ENCODE data around the gene NTNG1.

Gene NTNG1

DNA sequence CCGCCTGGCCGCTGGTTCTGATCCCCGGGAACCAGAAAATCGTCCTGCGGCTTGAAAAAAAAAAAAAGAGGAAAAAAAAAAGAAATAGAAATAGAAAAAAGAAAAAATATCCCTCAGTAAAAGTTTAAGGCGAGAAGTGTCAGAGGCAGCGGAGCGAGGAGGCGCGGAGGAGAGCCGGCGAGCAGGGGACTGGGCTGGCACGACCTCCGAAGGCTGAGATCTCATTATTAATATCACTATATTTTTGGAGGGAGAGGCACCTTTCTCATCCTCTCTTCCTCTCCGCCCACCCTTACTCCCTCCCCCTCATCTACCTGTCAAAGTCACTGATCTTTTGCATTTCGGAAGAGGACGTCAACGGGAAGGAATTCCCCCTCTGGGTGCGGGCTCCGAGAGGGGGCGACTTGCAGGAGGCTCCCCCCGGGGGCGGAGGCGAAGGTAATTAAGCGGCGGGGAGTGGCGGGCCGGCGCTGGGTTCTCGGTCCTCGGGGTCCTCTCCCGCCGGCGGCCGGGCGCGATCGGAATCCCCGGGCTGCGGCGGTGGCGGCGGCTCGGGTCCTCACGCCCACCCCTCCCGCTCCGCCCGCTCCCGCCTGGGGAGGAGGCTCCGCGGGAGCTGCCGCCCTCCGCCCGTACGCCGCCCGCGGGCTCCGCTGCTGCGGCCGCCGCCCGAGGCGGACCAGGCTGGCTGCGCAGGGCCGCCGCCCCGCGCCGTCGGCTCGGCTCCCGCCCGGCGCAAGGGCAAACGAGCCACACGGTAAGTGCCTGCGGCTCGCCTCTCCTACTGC is at the start of gene NTNG1:
TSS of gene NTNG1 (plus strand) at position 337 of the 788 bp plus-strand sequence.
- DNase-seq = peak in 1 of 3 donors; percentile 17

DNA sequence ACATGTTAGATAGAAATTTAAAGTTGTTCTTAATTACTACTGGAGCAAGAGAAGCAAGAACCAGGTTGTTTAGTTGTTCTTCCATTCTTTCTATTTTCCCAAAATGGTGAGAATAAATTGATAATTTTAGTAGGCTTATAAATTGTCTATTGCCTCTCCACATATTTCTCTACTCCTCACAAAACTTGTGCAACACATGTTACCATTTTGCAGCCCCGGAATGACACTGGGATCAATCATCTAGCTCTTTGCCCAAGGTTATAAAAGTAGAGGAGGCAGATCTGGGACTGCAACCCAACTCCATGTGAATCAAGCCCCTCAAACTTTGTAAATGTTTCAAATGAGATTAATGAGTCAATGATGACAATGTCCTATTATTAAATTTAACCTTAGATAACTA is 49.4 kb upstream of the NTNG1 start:
- DNase-seq = no peak

DNA sequence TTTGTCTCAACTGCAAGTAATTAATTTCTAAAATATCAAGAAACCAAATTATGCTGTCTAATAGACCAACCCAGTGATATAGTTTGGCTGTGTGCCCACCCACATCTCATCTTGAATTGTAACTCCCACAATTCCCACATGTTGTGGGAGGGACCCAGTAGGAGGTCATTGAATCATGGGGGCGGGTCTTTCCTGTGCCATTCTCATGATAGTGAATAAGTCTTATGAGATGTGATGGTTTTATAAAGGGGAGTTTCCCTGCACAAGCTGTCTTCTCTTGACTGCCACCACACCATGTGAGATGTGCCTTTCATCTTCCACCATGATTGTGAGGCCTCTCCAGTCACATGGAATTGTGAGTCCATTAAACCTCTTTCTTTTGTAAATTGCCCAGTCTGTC is 47.4 kb upstream of the NTNG1 start:
- DNase-seq = peak in 1 of 3 donors; percentile 7

DNA sequence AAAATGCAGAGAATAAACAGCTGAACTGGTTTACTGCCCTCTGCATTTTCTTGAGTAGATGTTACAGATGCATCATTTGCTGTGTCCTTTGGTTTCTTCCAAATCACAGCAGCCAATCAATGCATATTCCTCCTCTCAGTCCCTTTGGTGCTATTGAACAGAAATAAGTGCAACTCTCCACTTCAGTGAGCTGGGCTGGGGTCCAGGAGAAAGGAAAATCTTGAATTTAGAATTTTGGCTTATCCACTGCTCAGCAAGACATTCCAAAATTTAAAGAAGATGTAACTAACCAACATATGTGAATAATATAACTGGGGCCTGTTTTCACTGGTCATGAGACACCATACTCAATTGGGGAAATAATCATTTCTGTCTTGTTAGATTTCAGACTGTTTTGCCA is 45.2 kb upstream of the NTNG1 start:
- DNase-seq = no peak

DNA sequence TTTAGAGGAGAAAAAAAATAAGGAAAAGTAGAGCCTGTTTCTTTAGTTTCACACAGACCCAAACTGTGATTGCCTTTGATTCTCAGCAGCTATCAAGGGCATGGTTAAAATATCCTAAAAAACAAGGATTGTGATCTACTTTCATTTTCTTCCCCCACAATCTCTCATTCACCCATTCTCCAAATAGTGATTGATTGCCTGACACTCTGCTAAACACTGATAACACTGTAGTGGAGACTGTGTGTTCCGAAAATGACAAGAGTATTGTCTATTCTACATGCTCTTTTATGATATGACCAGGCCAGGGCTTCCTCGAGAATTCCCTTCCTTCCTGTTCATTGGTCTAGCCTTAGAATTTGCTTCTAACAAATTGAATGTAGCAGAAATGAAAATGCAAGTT is 44.1 kb upstream of the NTNG1 start:
- no peak for DNase-seq

DNA sequence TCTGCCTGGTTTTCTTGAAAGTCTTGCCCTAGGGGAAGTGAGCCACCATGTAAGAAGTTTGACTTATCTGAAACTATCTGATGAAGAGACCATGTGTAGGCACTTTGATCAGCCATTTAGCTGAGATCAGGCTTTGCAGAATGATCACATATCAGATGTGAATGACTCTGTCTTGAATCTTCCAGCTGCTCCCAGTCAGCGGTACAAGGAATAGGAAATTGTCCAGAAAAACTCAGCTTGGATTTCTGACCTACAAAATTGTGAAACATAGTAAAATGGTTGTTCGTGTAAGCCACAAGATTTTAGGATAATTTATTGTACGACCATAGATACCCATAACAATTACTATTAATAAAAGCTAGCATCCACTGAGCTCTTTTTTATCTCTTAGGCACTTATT is 41.9 kb upstream of the NTNG1 start:
- DNase-seq = no peak

DNA sequence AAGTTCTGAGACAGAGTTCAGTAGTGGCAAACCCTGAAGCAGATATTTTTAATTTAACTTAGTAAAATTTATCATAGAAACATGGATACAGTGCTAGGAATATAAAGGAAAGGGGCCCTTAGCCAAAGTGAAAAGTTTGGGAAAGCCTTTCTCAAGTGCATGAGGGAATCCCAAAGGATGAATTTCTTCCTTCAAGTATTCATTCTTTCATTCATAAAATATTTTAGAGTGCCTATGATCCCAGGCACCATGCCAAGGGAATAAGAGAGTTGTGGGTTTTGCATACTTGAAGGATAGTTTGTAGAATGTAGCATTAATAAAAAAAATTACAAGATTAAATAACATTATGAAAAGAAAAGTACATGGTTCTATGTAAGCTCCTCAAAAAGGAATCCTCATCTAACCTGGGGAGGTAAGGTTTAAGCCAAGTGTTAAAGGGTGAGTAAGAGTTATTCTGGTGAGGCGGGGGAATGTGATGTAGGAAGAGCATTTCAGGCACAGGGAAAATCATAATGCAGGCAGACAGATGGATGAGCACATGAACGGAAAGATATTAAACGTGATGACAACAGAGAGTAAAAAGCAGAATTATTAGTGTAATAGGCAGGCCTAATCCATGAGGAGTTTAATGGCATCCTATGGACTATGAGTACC is 40.4 kb upstream of the NTNG1 start:
- DNase-seq = no peak

DNA sequence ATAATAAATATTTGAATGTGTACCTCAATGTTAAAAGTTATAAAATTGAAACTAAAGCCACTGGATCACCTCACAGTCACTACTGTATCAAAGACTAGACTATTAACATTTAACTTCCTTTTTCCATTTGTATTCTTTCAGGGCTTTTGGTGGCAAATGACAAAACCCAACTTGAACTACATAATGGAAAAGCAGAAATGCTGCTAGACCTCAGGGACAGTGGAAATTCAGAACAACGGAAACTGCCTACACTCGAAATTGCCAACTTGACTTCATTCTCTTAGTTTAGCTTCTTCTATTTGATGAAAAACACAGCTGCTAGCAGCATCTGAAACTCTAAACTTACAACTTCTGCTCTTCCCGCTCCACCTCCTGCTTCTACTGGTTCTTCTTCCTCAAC is 34.9 kb upstream of the NTNG1 start:
- DNase-seq = no peak

DNA sequence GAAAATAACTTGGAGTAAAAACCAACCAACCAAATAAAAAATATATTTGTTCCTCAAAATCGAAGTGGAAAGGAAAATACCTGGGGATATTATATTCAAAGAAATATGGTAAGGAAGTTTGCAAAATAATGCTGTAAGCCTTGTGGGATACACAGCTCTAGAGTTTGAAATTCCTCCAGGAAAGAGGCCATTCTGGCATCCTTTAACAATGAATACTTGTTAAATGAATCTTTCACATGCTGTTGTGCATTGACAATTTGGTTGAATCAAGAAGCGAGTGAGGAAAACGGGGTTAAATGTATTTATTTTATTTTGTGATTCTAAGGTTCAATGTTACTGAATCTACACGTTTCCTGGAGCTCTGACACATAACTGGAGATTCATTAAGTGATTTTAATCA is 30.5 kb upstream of the NTNG1 start:
- no peak for DNase-seq

DNA sequence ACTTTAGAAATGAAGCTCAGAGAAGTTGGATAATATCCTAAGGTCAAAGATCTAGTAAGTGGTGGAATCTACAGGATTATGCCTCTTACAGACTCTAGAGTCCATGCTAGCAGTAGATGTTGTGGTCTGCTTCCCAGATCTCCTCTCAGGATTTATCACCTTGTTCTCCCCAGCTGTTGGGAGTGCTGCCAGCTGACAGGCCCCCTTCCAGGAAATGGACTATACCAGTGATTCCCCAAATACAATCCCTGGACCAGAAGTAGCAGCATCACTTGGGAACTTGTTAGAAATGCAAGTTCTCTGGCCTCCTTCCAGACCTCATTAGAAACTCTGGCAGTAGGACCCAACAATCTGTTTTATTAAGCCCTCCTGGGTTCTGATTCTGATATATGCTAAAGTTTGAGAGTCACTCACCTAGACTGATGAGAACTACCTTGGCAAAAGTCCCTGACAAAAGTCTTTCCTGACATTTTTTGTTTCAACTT is 24.5 kb upstream of the NTNG1 start:
- DNase-seq = no peak

DNA sequence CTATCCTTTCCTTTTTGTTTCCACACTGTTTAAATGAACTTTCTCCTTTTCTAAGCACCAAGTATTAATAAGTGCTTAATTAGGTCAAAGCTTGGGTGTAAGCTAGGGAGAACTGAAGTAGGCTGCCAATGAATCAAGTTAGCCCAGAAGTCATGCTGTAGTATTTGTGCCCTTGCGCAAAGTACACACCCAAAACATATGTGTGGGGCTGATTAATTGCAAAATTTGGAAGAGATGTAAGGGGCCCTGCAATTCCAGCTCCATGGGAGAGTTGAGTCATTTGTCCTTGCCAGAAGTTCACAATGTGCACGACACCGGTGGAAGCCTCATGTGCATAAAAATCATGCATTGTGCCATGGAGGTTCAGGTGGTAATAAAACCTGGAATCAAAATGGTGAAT is 18.6 kb upstream of the NTNG1 start:
- DNase-seq = no peak

DNA sequence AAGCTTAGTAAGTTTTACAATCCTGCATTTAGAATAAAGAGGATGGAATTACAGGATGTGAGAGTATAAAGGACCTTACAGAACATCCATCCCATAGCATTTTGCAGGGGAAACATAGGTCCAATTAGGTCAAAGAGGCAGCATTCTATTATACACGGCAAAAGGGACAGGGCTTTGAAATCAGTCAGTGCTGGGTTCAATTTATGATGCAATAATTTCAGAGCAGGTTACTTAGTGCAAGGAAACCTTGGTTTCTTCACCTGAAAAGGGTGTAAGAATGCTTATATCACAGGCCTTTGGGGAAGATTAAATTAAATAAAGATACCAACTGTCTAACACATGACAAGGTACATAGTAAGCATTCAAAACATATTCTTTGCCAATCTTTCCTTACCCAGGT is 17.1 kb upstream of the NTNG1 start:
- no peak for DNase-seq

DNA sequence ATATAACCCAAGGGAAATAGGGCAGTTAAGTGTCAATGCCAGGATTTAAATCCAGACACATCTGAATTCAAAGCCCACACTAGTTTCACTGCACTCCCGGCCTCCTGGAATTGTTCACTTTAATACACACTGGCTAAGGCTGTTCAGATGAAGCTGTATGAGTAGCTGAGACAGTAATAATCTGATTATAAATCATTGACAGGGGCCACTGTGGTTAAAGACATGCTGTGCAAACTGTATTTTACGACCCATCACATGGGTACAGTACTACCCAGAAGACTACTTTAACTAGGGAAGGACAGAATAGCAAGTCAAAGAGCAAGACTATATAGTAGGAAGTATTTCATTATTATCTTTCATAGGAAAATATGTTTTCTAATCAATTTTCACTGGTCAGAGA is 16.1 kb upstream of the NTNG1 start:
- no peak for DNase-seq

DNA sequence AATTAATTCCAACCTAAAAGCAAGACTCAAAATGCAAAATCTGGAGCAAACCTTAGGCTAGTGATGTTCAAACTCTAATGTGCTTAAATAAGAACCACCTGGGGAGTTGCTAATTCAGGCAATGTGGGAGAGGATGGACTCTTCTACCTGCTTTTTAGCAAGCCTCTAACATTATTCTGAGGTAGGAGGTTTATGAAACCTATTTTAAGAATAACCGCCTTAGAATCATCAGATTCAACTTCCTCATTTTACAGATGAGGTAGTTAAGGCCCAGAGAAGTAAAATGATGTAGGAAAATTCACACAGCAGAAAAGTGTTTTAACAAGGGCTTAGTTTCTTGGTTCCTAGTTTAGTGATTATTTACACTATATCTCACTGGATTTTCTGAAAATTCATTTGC is 8.6 kb upstream of the NTNG1 start:
- no peak for DNase-seq

DNA sequence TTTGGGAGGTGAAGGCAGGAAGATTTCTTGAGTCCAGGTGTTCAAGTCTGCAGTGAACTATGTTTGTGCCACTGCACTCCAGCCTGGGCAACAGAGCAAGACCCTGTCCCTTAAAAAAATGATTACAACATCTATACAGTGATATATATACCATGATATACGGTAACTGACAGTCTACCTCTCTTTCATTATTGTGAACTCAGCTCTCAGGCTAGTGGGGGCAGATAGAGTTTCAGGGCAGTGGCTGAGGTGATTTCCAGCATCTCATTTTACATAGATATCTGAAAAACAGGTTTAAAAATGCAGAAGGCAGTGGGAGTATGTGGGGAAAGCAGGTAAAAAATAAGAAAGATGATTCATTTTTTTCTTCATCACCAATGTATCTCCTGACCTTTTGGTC is 8.1 kb upstream of the NTNG1 start:
- DNase-seq = no peak

DNA sequence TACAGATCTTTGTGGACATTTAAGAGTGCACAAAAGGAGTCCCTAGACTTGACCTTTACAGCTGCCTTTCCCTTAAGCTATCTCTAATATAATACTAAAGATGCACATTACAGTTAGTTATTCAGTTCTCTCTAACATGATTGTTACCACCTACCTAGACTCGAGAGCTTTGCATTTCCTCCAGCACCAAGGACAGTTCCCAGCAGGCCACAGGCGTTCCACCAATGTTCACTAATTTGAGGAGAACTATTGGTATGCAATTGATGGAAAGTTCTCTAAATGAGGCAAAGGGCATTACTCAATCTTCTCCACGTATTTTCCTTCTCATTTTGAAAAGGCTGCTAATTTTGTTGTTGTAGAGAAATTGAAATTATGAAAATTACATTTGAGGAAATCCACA is 5.4 kb upstream of the NTNG1 start:
- DNase-seq = peak in 2 of 3 donors; percentile 33 to 48

DNA sequence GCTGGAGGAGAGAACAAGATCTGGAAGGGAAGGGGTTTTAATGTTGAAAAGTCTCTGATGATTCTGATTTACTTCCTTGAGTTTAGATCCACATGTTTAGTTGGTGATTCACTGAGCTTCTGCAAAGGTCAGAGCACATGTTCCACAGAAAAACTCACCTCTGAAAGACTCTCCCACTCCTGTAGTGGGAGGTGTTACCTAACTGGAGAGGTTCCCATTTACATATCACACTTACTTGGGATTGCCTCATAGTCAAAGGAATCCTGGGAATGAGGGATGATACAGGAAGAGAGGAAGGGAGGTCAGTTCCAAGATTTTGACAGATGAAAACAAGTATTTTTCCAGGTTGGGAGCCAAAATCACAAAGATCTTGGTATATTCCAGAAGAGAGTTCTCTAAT is 2.7 kb upstream of the NTNG1 start:
- no peak for DNase-seq

DNA sequence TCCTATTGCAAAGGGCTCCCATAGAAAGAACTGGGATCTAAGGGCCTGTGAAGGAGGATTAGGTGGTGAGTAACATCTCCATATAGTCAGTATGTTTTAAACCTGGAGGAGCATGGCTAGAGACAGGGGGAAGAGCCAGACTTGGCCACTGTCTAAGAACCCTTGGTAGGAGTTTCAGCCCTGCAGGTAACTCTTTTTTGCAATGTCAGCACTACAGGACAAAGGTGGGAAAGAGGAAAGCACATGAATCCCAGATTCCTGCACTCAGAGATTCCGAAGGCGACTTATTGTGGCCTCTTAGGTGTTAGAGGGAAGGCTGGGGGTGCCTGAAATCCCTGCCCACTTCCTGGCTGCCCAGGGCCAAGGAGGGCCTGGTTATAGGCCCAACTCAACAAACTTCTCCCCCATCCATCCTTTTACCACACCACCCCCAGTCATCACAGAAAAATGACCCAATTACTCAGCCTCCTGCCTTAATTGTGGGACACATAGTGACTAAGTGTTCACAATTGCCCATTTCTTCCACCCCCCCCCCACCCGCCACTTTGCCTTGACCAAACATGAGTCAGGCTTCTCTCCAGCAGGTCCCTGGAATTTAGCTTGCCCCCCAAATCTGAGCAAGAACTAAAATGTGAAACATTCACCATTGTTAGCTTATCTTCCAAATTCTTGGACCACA is 1.9 kb upstream of the NTNG1 start:
- no peak for DNase-seq

DNA sequence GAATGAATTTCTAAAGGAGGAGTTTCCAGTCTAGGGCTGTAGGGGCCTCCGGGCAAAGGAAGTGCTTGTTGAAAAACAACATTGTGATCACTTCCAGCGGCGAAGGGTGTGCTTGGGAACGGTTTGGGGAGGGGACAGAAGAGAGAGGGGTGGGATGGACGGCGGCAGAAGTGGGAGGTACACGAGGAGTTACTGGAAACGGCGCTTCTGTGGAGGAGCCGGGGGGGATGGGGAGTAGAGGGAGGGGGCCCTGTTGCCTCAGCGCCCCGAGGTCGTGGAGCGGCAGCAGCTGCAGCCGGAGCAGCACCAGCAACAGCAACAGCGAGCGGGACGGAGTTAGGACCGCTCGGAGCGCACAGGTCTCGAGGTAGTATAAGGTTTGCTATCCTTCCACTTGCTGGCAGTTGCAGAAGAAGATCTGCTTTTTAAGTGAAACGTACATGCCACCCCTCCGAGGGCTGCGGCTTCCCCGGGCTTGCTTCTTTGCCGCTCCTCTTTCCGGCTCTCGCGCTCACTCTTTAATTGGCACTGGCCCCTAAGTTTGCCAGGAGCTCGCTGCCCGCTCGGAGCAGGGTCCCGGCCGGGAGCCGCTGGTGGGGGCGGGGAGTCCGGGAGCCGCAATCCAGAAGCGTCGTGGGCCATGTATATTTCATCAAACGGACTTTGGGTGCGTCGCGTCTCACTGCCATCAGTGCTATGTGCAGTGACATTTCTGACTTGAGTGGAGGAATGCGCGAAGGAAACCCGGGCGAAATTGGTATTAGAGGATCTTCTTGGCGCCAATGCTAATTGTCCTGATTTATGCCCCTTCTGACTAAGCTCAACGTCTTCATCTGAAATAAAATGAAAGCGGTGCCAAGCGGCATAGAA is 771 bp upstream of the NTNG1 start:
- peak in 1 of 3 donors; percentile 2 for DNase-seq

DNA sequence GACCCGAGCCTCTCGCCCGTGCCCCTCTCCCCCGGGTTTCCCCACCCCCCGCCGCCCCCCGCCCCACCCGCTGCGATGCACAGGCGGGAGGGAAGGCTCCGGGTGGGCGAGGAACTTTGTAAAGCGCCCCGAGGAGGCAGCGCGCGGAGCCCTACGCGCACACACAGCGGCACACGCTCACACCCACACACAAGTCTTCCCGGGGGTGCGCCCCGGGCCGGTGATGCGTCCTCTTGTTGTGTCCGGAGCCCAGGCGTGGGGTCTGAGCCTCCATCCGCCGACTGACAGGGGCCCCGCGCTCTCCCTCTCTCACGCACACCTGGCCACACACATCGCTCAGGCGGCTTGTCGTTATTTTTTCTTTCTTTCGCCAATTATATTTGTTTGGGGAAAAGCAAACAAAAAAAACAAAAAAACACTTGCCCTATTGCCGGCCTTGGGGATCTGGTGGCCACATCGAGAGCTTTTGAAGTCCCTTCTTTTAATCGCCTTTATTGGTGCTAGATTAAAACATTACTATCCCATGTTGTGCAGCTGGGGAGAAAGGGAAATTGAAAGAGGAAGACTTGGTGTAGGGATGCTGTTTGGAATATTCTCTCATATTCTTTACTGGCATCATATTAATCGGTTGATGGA is 770 bp downstream of the NTNG1 start:
- DNase-seq = peak in 2 of 3 donors; percentile 8 to 39

DNA sequence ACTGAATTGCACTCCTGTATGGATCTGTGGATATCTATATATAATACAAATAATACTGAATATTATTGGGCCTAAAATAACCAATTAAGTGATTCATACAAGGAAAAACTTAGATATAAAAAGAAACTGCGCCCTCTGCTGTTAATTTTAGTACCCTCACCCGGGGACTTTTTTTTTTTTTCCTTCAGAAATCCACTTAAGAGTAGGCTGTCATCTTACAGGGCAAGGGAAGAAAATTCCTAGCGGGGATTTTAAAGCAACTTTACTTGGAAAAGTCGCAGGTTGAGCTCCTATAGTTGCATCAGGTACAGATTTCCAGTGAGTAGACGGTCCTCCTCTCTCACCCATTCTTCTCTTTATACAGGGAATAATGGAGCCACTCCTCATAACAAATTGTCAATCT is 1.3 kb downstream of the NTNG1 start:
- DNase-seq = peak; percentile 44 to 58 (median 53)

DNA sequence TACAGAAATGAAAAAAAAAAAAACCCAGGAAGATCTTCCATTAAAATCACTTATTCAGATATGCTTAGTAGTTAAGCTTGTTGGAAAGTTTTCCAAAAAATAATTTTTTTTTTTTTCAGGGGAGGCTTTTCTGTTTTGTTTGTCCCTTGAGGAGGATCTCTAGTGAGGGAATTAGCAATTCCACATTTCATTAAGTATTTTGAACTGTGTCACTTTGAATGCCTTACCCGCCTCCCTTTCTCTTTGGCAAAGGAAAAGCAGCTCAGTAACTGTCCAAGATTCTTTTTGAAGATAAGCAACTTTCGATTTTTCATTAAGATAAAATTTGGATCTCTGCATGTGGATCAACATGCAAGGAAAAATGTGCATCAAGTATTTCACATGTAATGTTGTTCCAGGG is 1.8 kb downstream of the NTNG1 start:
- DNase-seq = no peak
